C4-2B (cell line): ENCODE data around the gene DDIAS.

ENCODE experiments used
- CTCF ChIP-seq: fragments of 450-650 bp; conservative IDR thresholded peaks from 2 replicates; pipeline ENCODE4 v1.5.1; 2017; ENCODE audit warnings: mild to moderate bottlenecking
- ZFX ChIP-seq: fragments of 450-650 bp; IDR thresholded peaks from 2 replicates; pipeline ENCODE4 v1.6.1; 2017

GRCh38 chr11:82862379-82862778, 39.2 kb upstream of the DDIAS start:
- TF ChIP-seq CTCF = no peak
- no peak for TF ChIP-seq ZFX
